NCI-H446 (cell line): ENCODE results near the gene RBM22.
A peak's percentile ranks its signal among the peaks of the same experiment; 100 is the strongest.

ENCODE experiments used
- DNase-seq, 2 experiments: peaks; one replicate each; lab custom pipeline; 2025; lab: John Stamatoyannopoulos, UW

Gene RBM22

GRCh38 chr5:150672237-150672883 is 28.5 kb downstream of the RBM22 start:
- no peak for DNase-seq

GRCh38 chr5:150671509-150672236 is 29.2 kb downstream of the RBM22 start:
- DNase-seq, result no peak

GRCh38 chr5:150670948-150671310 is 29.9 kb downstream of the RBM22 start:
- no peak for DNase-seq

GRCh38 chr5:150670275-150670947 is 30.5 kb downstream of the RBM22 start:
- no peak for DNase-seq

GRCh38 chr5:150665044-150665443 is 35.8 kb downstream of the RBM22 start:
- no peak for DNase-seq

- DNase-seq, result no peak
These were observed 36.9 kb downstream of the RBM22 start for GRCh38 chr5:150663936-150664335.

GRCh38 chr5:150662731-150663516 is 37.9 kb downstream of the RBM22 start:
- no peak for DNase-seq

GRCh38 chr5:150661821-150662596 is 38.9 kb downstream of the RBM22 start:
- DNase-seq, result no peak

- no peak for DNase-seq
These were observed 39.8 kb downstream of the RBM22 start, which contains the start of gene MYOZ3 for GRCh38 chr5:150661086-150661485. Gene MYOZ3, plus strand, starts transcription at chr5:150661251. Its CDS starts 1,691 bp downstream, at chr5:150662942.

- DNase-seq, result no peak
These were observed 40.6 kb downstream of the RBM22 start for GRCh38 chr5:150660108-150660831.

- DNase-seq, result no peak
These were observed 41.3 kb downstream of the RBM22 start for GRCh38 chr5:150659360-150660107.

- DNase-seq, result no peak
These were observed 42.1 kb downstream of the RBM22 start for GRCh38 chr5:150658699-150659265.

GRCh38 chr5:150658121-150658520 is 42.7 kb downstream of the RBM22 start:
- DNase-seq, result no peak

GRCh38 chr5:150656191-150657132 is 44.4 kb downstream of the RBM22 start:
- DNase-seq, result peak; percentile 38 to 86

- DNase-seq, result no peak
These were observed 45.6 kb downstream of the RBM22 start for GRCh38 chr5:150655221-150655620.

GRCh38 chr5:150653762-150654556 is 46.9 kb downstream of the RBM22 start:
- DNase-seq, result no peak

GRCh38 chr5:150653145-150653761 is 47.6 kb downstream of the RBM22 start:
- no peak for DNase-seq
